SK-N-SH treated with all-trans-retinoic acid at 6 μM for 48 hours (cell line): ENCODE data around the gene GOLT1B.

ENCODE experiments used
- TCF4 ChIP-seq: fragments of 250-450 bp; sonication (Bioruptor Pico); IDR thresholded peaks from 2 replicates; pipeline ENCODE4 v1.8.0; 2021; ENCODE audit warnings: mild to moderate bottlenecking, moderate library complexity, borderline replicate concordance
- TF ChIP-seq, protein P1 (sequence below): fragments of 250-450 bp; sonication (Bioruptor Pico); IDR thresholded peaks from 2 replicates; pipeline ENCODE4 v1.5.1; 2020; ENCODE audit warnings: low read depth, mild to moderate bottlenecking, moderate library complexity

DNA sequence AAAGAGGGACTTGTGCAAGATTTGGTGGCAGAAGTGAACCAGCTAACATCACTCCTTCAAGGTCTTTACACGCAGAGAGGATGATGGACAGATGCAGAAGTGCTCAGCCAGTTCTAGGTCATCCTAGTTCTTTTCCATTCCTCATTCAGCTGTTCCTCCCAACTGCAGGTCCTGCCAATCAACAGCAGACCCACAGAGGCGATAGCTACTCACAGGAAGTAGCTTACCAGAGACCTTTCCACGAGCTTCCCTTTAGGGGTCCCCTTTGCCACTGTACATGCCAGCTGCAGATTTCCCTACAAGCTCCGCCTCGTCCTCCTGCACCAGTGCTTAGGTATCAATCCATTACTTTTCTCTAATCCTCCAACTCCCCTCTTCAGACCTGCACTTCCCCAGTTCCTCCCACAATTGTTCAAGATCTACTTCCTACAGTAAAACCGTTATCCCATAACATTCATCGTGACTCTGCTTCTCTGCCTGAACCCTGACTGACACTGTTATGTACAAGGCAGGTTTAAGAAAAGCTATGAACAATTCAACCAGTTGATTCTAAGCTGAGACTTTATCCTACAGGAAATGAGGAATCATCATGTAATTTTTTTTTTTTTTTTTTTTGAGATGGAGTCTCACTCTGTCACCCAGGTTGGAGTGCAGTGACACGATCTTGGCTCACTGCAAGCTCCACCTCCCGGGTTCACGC, 22.7 kb upstream of the GOLT1B start:
- TF ChIP-seq, protein P1, sequence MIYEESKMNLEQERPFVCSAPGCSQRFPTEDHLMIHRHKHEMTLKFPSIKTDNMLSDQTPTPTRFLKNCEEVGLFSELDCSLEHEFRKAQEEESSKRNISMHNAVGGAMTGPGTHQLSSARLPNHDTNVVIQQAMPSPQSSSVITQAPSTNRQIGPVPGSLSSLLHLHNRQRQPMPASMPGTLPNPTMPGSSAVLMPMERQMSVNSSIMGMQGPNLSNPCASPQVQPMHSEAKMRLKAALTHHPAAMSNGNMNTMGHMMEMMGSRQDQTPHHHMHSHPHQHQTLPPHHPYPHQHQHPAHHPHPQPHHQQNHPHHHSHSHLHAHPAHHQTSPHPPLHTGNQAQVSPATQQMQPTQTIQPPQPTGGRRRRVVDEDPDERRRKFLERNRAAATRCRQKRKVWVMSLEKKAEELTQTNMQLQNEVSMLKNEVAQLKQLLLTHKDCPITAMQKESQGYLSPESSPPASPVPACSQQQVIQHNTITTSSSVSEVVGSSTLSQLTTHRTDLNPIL = no peak
- TF ChIP-seq TCF4 (CRISPR knock-in tag) = no peak
